GM12873 (cell line): ENCODE results near the gene POU2F3.

Experiments
- CTCF ChIP-seq: IDR thresholded peaks from 2 replicates; pipeline ENCODE4 v1.5.1; 2012; ENCODE audit warnings: low read depth, mild to moderate bottlenecking, moderate library complexity, low read length, control low read depth; ENCODE audit not compliant: insufficient read depth; ENCODE audit errors: missing control alignments

POU2F3 gene

DNA sequence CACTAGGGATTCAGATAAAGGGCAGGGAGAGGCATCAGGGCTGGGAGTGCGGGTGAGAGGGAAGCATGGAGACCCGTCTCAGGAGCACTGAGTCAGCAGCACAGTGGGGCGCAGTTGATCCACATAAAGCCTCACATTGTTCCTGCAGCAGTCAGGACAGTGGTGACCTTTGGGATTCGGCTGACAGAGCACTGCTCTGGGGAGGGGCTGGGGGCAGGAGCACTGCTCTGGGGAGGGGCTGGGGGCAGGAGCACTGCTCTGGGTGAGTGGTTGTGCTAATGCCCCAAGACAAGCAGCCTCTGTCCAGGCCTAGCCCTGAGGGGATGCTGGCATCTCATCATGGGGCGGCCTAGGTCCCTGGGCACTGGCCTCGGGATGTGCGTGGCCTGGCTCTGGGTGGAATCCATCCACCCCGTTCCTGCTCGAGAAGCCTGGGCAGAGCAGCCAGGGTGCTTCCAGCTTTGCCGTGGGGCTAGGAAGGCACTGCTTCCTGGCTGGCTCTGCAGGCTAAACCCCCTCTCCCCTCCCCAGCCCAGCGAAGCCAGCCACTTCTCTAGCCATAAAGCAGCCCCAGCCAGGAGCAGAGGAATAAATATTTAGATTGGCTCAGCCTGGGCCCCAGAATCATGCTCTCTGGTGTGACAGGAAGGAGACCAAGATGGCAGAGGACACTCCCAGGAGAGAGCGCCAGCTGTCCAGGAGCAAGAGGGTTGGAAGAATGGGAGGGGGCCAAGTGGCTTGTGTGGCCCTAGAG lies 21.8 kb upstream of the POU2F3 start:
- no peak for TF ChIP-seq CTCF

GRCh38 chr11:120218695-120219033 lies 21.3 kb upstream of the POU2F3 start:
- TF ChIP-seq CTCF: no peak

DNA sequence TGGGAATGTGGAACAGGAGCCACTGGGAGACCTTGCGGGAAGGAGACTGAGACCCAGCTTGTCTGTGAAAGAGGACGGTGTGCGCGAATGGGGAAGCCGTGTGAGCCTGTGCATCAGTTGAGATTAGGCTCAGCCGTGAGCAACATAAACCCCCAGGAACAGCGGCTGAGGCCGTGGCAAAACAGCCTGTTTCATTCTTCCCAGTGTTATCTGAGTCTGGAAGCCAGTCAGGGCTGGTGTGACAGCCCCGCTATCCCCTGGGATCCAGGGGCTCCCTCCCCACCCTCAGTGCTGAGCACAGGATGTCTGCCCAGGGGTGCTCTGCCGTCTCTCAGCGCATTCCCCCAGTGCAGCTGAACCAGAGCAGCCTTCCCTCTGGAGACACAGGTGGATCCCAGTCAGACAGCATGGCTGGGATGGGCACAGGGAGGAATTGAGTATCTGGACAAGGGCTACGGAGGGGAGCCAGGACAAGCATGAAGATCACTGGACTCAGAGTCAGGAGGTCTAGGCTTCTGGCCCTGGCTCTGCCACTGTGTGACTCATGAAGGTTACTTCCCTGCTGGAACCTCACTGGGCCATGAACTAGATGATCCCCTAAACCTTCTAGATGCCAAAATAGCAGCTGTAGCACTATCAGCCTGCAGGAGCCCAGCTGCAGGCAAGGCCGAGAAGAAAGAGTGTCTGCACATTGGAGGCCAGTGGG lies 20.6 kb upstream of the POU2F3 start:
- no peak for TF ChIP-seq CTCF

- no peak for TF ChIP-seq CTCF
Observed at GRCh38 chr11:120219938-120220746, 19.8 kb upstream of the POU2F3 start.

DNA sequence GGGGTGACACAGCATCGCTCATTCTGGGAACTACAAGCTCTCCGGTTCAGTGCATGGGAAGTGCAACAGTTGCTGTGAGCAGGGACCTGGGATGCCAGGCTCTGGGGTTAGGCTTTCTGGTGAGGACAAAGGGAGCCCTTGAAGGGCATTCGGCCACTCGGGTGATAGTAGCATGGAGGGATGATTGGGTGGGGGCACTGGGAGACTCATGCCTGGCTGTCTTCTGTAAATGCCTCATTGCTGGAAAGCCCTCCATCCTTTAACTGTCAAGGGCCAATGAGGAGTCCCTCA lies 19.2 kb upstream of the POU2F3 start:
- TF ChIP-seq CTCF: no peak

GRCh38 chr11:120221115-120221752 lies 18.7 kb upstream of the POU2F3 start:
- no peak for TF ChIP-seq CTCF

GRCh38 chr11:120222916-120223315 lies 17.0 kb upstream of the POU2F3 start:
- TF ChIP-seq CTCF: no peak
